ENCODE data around the gene EPC2.
"Not testable (repeated sequence)": the region's sequence is repeated elsewhere in the genome, so short reads cannot be mapped to it uniquely, and the experiment has no call there.

The EPC2 gene

GRCh38 chr2:148721991-148722777 lies 77.6 kb downstream of the EPC2 start:
- DNase-seq (ENCODE audit: low read depth in 1 of 2, low spot score in 1 of 2), result no peak

- DNase-seq (ENCODE audit: low read depth in 1 of 2, low spot score in 1 of 2), result no peak
These were observed 81.0 kb downstream of the EPC2 start for GRCh38 chr2:148725564-148725963.

- no peak for DNase-seq (ENCODE audit: low read depth in 1 of 2, low spot score in 1 of 2)
These were observed 81.7 kb downstream of the EPC2 start for GRCh38 chr2:148726228-148726627.

- DNase-seq (ENCODE audit: low read depth in 1 of 2, low spot score in 1 of 2), result no peak
These were observed 85.5 kb downstream of the EPC2 start for GRCh38 chr2:148730085-148730484.

- DNase-seq (ENCODE audit: low read depth in 1 of 2, low spot score in 1 of 2), result no peak
These were observed 93.2 kb downstream of the EPC2 start for GRCh38 chr2:148737742-148738141.

GRCh38 chr2:148739454-148740105 lies 95.0 kb downstream of the EPC2 start:
- no peak for DNase-seq (ENCODE audit: low read depth in 1 of 2, low spot score in 1 of 2)

- DNase-seq (ENCODE audit: low read depth in 1 of 2, low spot score in 1 of 2), result no peak
These were observed 97.8 kb downstream of the EPC2 start for GRCh38 chr2:148742373-148742772.

- DNase-seq (ENCODE audit: low read depth in 1 of 2, low spot score in 1 of 2), result no peak
These were observed 100.8 kb downstream of the EPC2 start for GRCh38 chr2:148745151-148745851.

- DNase-seq (ENCODE audit: low read depth in 1 of 2, low spot score in 1 of 2), result no peak
These were observed 102.4 kb downstream of the EPC2 start for GRCh38 chr2:148746973-148747372.

- DNase-seq (ENCODE audit: low read depth in 1 of 2, low spot score in 1 of 2), result no peak
These were observed 107.4 kb downstream of the EPC2 start for GRCh38 chr2:148751907-148752306.

GRCh38 chr2:148752977-148753376 lies 108.4 kb downstream of the EPC2 start:
- DNase-seq (ENCODE audit: low read depth in 1 of 2, low spot score in 1 of 2), result no peak

GRCh38 chr2:148754864-148755263 lies 110.3 kb downstream of the EPC2 start:
- DNase-seq (ENCODE audit: low read depth in 1 of 2, low spot score in 1 of 2), result no peak

- no peak for DNase-seq (ENCODE audit: low read depth in 1 of 2, low spot score in 1 of 2)
These were observed 111.9 kb downstream of the EPC2 start for GRCh38 chr2:148756292-148756975.

- no peak for DNase-seq (ENCODE audit: low read depth in 1 of 2, low spot score in 1 of 2)
These were observed 120.3 kb downstream of the EPC2 start for GRCh38 chr2:148764815-148765214.

GRCh38 chr2:148770047-148770446 lies 125.5 kb downstream of the EPC2 start:
- no peak for DNase-seq (ENCODE audit: low read depth in 1 of 2, low spot score in 1 of 2)

GRCh38 chr2:148781544-148781943 lies 137.0 kb downstream of the EPC2 start:
- no peak for DNase-seq (ENCODE audit: low read depth in 1 of 2, low spot score in 1 of 2)

- DNase-seq (ENCODE audit: low read depth in 1 of 2, low spot score in 1 of 2), result no peak
These were observed 144.5 kb downstream of the EPC2 start for GRCh38 chr2:148789059-148789458.

- not testable (repeated sequence) for DNase-seq (ENCODE audit: low read depth in 1 of 2, low spot score in 1 of 2)
These were observed 145.6 kb downstream of the EPC2 start for GRCh38 chr2:148790172-148790571.

GRCh38 chr2:148794558-148794957 lies 150.0 kb downstream of the EPC2 start:
- DNase-seq (ENCODE audit: low read depth in 1 of 2, low spot score in 1 of 2), result no peak

GRCh38 chr2:148796735-148797512 lies 152.4 kb downstream of the EPC2 start:
- DNase-seq (ENCODE audit: low read depth in 1 of 2, low spot score in 1 of 2), result no peak
